CD4-positive, alpha-beta T cell treated with Interleukin-21 for 1 hour (primary cell): ENCODE data around the gene FAM228A.

Experiments used
- DNase-seq: peaks from one replicate; pipeline ENCODE4 v3.0.0-alpha.2; 2020

FAM228A gene

DNA sequence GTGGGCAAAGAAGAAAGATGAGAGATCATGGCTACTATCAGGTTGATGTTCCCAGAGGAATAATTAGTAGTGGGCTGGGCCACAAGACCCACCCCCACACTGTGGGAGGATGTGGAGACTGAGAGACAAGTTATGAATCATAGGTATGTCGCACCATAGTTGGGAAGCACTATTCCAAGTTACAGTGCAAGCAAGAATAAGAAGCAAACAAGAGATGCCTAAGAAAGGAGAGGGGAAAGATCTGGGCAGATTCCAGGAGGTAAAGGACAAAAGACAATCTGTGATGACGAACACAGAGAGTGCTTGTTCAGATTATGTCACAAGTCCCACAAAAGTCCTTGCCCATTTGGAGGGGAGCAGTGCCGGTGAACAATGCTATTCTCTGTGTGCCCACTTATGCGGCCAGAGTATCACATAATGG, 56.6 kb downstream of the FAM228A start:
- DNase-seq: no peak

DNA sequence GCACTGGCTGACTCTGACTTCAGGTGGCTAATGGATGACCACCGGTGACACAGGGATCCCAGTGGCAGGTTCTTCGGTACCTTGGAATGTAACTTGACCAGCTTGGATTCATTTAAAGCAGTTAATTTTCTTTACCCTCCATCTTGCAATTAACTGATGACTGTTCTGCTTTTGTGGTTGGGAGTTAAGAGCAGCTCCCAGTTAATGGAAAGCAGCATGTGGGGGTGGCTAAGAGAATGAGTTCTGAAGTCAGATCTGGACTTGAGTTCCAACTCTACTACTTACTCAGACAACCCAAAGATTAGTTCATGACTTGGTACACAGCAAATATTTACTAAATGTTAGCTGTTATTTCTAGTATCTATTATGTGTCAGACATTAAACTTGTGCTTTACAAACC, 58.5 kb downstream of the FAM228A start:
- DNase-seq: no peak

DNA sequence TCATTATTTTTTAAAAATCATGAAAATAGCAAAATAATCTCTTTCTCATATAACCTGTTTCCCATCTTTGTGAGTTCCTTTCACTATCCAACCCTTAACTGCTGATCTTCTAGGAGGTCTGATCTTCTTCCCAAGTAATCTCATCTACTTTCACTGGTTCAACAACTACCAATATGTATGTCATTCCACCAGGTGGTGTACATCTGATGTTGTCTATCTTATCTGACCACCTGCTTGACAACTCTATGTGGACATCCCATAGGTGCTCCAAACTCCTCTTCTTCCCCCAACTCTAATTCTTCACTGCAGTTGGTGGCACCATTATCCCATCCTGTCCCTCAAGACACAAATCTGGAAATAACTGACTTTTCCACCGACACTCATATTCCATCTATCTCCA, 62.5 kb downstream of the FAM228A start:
- DNase-seq: no peak

DNA sequence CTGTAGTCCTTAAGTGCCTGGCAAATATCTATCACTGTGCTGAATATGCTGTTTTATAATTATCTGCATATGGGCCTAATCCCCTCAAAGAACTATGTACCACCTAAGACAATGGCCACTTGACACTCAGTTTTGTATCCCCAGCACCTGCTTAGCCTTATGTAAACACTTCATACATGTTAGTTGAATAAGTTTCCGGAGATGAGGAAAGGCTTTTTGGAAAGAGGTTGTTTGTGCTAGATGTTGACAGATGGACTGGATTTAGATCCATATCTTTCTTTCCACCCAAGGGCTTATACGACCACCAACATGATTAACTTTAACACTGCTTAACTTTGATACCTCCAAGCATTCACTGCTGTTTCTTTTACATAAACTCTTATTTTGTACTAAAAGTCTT, 63.3 kb downstream of the FAM228A start:
- no peak for DNase-seq

DNA sequence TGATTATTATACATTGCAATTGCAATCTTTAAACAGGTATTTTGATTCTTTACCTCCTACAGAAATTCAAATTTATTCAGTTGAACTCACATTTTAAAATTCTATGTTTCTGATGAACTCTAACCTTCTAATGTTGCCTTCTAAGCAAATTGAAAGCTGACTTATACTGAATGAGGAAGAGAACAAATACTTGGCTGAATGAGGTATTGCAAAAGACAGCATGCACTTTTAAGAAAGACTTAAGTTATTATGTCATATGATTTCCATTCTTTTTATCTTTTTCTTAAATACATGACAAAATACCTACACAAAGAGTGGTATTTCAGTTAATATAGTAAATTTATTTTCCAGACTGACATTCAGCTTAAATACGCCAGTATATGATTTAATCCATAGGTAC, 64.7 kb downstream of the FAM228A start:
- DNase-seq: no peak
